HG02642 (cell line): Measurements from ENCODE around the gene TACR1.
"Not testable (repeated sequence)": the region's sequence is repeated elsewhere in the genome, so short reads cannot be mapped to it uniquely, and the experiment has no call there.

Experiments used
- ATAC-seq: cut with Tn5 transposase; IDR thresholded peaks from one replicate; pipeline ENCODE4 v1.9.1; 2021; ENCODE audit warnings: mild to moderate bottlenecking; ENCODE audit not compliant: unreplicated experiment, poor library complexity

The TACR1 gene

DNA sequence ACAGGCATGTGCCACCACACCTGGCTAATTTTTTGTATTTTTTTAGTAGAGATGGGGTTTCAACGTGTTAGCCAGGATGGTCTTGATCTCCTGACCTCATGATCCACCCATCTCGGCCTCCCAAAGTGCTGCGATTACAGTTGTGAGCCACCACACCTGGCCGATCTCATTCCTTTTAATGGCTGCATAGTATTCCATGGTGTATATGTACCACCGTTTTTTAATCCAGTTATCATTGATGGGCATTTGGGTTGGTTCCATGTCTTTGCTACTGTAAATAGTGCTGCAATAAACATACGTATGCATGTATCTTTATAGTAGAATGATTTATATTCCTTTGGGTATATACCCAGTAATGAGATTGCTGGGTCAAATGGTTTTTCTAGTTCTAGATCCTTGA, 51.4 kb downstream of the TACR1 start:
- ATAC-seq: not testable (repeated sequence)

DNA sequence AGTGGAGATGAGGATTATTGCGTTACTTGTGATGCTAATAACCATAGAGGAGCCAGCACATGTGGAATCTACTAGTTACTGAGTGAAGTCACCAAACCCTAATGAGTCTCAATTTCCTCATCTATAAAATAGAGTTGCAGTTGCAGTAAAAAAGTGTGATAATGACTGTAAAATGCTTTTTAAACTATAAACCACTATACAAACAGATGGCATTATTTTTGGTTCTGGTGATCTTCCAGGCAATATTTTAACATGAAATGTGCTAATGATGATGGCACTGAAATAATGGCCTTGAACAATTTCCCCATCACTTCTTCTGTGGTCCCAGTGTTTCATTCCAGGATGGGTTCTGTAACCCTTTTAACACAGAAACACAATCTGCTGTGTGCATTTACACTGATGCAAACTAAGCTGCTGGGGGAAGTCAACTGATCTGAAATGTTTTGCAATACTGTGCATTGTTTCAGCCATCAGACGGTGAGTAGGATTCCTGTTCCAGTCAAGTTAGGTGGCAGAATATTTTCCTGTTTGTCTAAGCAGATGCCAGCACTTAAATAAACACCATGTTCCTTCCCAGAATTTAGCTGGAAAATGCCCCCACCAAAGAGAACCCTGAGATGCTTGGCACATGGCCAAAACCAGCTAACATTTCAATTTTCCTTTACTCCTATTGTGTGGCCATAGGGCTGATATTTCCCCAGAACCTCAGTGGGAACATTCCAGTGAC, 52.6 kb downstream of the TACR1 start:
- no peak for ATAC-seq

DNA sequence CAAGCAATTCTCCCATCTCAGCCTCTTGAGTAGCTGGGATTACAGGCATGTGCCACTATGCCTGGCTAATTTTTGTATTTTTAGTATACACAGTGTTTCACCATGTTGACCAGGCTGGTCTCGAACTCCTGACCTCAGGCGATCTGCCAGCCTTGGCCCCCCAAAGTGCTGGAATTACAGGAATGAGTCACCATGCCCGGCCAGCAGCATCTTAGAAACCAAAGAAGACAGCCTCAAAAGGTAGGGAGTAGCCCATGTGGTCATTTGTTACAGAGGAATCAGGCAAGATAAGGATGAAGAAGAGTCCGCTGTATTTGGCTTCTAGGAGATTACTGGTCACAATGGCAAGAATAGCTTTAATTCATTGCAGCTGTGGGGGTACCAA, 53.1 kb downstream of the TACR1 start:
- ATAC-seq: not testable (repeated sequence)

DNA sequence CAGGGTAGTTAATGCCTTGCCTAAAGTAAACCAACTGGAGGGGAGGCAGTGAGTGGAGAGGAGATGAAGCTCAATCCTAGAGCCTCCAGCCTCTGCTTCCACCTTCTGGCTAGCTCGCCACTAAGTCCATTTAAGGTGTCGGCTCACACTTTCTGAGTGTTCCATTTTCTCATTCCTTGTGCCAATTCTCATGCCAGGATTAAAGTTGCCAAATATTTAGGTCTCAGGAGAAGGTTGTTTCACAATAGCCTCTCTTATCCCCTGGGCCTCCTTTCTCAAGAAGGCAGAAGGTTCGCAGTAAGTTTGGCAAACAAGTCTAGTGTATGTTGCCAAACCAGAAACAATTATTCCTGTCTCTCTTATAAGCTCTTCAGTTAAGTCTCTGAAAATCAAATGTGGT, 57.2 kb downstream of the TACR1 start:
- ATAC-seq: no peak

DNA sequence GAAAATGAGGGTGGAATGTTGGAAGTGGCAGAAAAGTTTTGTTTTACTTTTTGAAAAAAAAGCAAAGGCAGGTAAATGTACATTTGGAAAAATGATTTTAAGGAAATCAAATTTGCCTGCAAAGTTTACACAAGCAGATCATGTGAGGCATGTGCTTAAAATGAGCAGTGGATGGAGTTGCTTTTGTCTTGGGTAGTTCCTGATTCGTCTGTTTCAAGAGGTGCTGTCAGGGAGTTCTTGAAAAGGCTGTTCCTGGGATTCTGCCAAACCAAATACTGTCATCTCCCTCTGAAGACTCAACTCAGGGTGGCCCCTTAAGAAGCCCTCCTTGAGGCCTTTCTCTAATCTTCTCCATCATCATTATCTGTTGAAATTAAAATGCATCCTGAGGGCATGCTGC, 59.0 kb downstream of the TACR1 start:
- ATAC-seq: no peak

DNA sequence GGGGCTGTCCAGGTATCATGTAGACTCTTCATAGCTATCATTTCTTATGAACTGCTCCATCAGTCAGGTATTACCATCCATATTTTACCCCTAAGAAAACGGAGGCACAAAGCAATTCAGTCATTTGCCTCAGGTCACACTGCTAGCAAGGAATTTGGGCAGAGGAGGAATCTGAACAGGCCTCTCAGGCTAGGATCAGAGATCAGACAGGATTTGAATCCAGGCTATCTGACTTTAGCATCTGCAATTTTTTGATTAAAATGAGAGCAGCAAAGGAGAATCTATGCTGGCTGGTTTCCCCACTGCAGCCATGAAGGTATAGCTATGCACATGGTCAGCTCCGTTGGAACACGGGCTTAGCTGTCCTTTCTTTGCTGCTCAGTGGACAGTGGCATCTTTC, 60.1 kb downstream of the TACR1 start:
- no peak for ATAC-seq

DNA sequence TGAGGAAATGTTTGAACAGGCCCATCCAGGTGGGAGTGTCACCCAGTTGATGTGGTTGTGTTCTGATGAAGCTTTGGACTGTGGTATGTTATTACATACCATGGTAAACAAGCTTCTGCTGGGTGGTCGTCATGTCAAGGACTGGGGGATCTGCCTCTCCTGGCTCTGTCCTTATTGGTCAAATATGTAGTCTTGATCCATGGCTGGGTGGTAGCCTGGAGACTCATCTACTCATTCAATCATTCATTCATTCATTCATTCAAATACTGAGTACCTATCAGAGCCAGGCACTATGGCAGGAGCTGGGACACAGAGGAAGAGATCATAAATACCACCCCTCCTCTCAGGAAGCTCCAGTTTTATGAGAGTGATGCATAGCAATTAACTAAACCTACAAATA, 60.8 kb downstream of the TACR1 start:
- no peak for ATAC-seq

DNA sequence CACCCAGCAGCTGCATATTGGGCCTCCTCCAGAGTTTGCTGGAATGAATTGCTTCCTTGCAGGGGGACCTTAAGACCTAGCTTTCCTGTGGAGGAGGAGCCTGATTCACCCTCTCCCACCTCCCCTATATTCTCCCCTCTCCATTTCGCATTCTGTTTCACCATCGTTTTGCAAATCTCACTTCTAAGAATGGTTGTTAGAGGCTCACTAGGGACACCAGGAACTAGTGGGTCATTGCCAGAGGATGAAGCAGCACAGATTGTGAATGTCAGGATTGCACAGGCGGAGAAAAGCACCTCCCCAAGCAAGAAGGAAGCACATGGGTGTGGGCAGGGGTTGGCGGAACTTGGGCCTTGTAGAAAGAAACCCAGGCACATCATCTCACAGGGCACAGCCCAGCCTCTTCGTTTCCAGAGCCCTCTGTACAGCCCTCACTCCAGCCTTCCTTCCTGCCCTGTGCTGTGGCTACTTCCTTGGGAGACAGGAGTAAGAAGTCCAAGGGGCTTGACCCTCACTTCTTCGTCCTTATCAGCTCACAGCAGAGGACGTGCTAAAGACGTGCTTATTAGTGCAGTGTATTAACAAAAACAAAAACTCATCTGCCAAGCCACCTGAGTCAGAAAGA, 63.4 kb downstream of the TACR1 start:
- no peak for ATAC-seq

DNA sequence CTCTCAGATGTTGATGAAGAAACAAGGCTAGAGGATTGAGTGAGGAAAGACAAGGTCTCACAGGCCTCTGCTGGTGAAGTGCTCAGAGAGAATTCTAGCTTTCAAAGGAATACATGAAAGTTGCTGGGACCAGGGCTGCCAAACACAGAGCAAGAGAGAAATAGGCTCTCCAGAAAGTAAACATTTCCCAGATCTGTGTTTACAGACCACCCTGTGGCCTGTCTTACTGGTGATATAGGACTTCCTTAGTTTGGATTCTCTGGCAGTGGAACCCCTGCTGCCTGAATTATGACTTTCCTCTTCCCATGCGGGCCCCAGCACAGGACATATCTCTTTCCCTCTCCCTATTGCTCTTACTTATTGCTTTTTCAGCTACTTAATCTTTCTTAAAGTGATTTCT, 64.5 kb downstream of the TACR1 start:
- no peak for ATAC-seq

DNA sequence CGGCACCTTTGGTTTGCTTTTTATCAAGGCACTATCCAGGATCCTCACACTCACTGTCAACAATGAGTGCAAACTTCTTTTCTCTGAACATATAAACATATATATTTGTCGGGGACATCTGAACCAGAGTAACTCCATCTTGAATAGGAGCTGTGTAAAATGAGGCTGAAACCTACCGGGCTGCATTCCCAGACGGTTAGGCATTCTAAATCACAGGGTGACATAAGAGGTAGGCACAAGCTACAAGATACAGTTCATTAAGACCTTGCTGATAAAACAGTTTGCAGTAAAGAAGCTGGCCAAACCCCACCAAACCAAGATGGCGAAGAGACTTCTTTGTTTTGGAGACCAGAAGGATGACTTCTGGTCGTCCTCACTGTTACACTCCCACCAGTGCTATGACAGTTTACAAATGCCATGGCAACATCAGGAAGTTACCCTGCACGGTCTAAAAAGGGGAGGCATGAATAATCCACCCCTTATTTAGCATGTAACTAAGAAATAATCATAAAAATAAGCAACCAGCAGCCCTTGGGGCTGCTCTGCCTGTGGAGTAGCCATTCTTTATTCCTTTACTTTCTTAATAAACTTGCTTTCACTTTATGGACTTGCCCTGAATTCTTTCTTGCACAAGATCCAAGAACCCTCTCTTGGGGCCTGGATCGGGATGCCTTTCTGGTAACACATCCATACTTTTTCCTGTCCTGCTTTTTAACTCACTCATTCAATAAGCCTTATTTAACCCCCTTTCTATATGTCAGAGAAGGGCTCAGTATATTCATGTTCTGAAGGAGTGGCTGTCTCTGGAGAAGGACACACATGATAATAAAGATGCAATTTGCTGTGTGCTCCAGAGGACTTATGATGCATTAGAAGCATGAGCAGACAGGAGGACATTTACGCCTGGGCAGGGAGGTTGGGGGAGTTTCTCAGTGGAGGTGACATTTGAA, 65.4 kb downstream of the TACR1 start:
- no peak for ATAC-seq

DNA sequence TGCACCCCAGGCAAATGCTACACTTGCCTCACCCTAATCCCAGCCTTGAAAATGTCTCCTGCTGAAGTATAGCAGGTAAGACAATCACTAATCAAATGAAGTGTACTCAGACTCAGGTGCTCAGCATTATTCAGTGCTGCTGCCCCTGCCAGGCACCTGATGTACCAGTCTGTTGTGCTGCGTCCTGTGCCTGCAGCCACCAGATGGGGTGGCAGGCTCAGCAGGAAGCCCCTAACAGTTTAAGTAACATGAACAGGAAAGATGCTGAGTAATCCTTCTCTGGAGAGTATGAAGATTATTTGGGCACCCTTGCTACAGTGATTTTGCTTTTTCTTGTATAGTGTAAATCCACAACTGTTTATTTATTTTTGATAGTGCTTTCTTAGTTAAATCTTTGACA, 69.1 kb downstream of the TACR1 start:
- no peak for ATAC-seq

DNA sequence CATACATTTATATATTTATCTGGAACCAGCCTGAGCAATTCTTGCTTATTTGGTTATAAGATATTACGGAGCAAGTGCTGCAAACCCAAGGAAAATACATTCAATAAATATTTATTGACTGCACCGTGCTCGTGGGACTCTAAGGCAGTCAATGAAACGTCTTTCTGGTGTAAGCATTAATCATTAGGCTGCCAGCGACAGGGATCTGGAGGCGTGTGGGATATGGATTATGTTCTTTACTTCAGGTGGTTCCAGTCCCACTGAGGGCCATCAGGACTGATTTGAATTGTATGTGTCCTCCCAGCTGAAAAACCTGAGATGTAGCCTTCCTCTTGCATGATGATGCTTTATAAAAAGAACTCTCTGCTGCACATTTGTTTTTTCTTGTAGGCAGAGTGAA, 75.4 kb downstream of the TACR1 start:
- no peak for ATAC-seq

DNA sequence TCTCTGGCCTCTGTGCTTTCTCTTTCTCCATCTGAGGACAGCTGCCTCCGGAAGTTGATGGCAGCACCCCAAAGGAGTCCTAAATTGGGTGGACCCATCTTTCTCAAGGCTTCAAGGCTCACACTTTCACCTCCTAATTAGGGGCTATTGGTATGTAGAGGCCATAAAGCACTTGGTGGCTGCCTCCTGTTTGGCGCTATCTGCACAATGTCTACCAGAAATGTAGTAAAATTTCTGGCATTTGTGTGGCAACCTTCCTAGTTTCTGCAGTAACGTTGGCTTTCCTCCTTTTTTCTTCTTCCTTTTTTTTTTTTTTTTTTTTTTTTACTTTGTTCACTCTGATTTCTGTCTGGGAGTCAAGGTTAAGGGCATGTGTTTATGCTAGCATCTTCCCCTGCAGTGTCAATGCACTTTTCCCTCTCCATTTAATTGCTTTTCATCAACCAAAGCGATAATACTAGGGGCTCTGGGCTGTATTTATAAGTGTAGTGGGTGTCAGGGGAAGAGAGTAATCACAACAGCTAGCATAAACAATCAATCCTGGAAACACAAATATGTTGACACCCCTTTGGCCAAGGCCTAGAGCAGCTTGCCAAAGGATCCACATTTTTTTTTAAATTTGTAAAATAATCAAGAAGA, 86.0 kb downstream of the TACR1 start:
- ATAC-seq: no peak

DNA sequence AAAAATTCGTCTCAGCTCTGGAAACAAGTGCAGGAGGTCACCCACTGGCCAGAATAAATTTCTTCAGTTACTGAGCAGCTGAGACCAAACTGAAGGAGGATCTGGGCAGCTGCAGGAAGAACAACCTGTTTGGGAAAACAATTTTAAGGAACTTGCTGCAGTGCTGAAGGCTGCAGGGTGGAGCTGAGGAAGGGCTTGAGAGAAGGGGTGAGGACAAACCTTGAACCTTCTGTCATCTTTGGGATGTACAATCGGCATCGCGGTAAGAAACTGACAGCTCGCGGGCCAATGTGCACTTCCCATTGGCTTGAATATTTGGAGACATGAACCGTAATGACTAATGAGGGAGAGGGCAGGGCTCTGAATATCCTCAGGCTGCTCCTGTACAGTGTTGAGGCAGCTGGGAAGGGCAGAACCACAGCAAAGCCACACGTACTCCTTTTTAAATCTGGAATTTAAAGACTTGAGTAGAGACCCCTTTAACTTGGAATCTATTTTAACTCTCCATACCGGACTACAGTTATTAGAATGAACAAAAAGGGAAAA, 90.3 kb downstream of the TACR1 start:
- no peak for ATAC-seq

DNA sequence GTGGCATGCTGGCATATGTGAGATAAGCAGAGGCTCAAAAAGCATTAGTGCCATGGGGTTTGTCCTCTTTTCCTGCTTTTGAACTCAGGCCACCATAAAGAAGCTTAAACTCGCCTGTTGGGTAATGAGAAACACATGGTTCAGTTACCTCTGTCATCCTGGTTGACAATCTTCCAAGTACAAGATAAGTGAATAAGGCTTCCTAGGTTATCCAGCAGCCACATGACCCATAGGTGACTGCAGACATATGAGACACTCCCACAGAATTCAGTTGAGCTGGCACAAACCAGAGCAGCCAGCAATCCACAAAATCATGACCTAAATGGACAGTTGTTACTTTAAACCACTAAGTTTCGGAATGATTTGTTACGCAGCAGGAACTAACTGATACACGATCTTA, 97.3 kb downstream of the TACR1 start:
- ATAC-seq: no peak

DNA sequence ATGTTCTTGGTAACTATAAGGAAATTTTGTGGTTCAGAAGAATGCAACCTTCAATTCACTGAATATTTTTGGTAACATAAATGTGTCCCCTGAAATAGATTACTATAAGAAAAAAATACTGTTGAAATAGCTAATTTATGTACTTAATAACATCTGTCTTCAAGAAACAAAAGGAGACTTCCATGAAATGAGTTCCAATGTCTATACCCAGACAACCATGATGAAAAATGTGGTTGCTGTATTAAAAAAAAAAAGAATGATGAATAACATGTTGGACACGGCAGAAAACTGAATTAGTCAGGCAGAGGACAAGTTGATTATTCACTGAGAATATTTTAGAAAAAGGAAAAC, 98.5 kb downstream of the TACR1 start:
- no peak for ATAC-seq

DNA sequence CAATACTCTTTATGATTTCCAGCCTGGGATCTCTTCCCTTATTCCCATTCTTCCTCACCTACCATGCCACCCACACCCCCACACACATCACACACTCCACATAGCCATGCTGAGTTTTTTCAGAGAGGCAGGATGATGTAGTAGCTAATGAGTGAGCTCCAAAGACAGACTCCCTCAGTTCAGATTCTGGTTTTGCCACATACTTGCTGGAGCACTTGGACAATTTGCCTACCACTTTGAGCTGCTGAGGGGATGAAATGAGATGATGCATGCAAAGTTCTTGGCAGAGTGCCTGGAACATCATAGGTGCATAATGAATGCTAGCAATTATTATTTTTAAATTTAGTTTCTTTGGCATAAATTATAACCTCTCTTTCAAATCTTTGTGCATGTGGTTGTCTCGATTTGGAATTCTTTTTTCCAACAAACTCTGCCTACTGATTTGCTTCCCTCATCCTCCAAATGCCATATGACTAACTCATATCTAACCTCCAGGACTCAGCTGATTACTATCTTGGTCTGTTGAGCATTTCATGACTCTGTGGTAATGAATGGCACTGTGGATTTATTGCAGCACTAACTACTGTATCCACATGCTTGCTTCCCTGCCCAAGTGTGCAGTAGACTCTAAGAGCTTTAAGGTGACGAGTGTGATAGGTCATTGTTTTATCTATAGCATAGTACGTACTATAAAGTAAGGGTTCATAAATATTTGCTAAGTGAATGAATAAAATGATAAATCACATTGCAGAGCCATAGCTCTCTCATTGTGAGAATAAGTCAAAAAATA, 99.1 kb downstream of the TACR1 start:
- ATAC-seq: no peak

DNA sequence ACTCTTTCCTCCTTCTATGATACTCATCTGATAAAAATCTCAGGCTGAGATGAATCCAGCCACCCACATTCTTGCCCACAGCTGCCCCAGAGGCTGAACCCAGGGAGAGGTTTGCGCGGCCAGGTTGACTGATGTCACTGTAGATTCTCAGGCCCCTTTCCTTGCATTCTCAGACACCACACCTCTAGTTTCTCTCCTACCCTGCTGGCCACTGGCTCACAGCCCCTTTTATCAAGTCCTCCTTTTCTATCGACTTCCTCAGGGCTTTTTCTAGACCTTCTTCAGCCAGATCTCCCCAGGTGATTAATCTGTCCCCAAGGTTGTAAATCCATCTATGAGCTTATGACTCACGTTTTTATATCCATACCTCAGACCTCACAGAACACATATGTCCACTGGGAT, 99.8 kb downstream of the TACR1 start:
- no peak for ATAC-seq

DNA sequence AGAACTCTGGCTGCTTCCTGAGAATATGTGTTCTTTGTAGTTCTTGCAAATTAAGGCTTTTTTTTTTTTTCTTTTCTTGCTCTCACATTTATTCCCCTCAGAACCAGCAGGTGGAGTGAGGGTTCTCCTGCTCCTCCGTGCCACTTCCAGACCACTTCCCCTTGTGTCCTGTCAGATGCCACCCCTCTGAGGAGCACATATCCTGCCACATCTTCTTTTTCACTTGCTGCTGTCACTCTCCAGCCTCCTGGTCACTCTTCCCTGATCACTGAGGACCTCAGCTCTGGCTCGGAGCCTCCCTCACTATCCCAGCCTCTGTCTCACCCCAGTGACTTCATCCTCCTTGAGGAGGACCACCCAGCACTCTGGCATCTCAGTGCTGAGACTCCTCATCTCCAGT, 100.5 kb downstream of the TACR1 start:
- ATAC-seq: no peak

DNA sequence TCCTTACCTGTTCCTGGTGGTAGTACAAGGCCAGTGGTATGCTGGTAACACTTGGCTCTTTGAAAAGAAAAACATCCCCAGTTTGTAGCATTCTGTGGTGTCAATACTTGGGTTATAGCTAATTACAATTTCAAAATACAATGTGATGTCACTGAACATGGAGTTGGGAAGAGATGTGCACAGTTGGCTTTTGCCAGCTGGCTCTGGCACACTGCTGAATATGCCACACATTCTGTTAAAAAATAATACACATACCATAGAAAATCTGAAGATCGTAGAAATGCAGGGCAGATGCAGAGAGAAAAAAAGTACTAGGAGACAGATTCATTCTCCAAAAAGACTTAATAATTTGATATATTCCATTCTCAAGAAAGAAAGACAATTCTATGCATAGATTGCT, 101.5 kb downstream of the TACR1 start:
- ATAC-seq: no peak
